H9 (cell line): ENCODE results near the gene FAM217A. TPM values are rescaled to one million over a fixed set of nuclear protein-coding genes. Genes with fewer than 3 reads are reported as not detected.

ENCODE experiments used
- DNase-seq: peaks from one replicate; pipeline ENCODE4 v3.0.0-alpha.2; 2017
- H2AFZ ChIP-seq: one replicate; pipeline ENCODE4 v1.6.1; 2013; ENCODE audit warnings: mild to moderate bottlenecking, low read length, control low read depth, moderate library complexity
- H2AK5ac ChIP-seq: 2 replicates; pipeline ENCODE4 v1.6.1; 2013; ENCODE audit warnings: low read length, control low read depth, mixed read lengths; ENCODE audit not compliant: insufficient read length
- H2BK120ac ChIP-seq: one replicate; pipeline ENCODE4 v1.6.1; 2013; ENCODE audit warnings: low read depth, mild to moderate bottlenecking, low read length, control low read depth, inconsistent platforms; ENCODE audit not compliant: poor library complexity, severe bottlenecking
- H2BK12ac ChIP-seq: 2 replicates; pipeline ENCODE4 v1.6.1; 2013; ENCODE audit warnings: low read length, control low read depth, mixed read lengths, low read depth; ENCODE audit not compliant: insufficient read length
- H2BK15ac ChIP-seq: 2 replicates; pipeline ENCODE4 v1.6.1; 2013; ENCODE audit warnings: low read depth, low read length, control low read depth
- H2BK20ac ChIP-seq: one replicate; pipeline ENCODE4 v1.6.1; 2013; ENCODE audit warnings: low read depth, mild to moderate bottlenecking, low read length, control low read depth, inconsistent platforms; ENCODE audit not compliant: poor library complexity, severe bottlenecking
- H2BK5ac ChIP-seq: 2 replicates; pipeline ENCODE4 v1.6.1; 2013; ENCODE audit warnings: low read length, control low read depth, mixed read lengths; ENCODE audit not compliant: insufficient read length
- H3K14ac ChIP-seq: 2 replicates; pipeline ENCODE4 v1.6.1; 2013; ENCODE audit warnings: low read length, control low read depth; ENCODE audit not compliant: insufficient read depth
- H3K18ac ChIP-seq: 2 replicates; pipeline ENCODE4 v1.6.1; 2013; ENCODE audit warnings: low read depth, mild to moderate bottlenecking, mixed read lengths, low read length, control low read depth; ENCODE audit not compliant: insufficient read length
- H3K23ac ChIP-seq: 2 replicates; pipeline ENCODE4 v1.6.1; 2013; ENCODE audit warnings: low read length, control low read depth, mixed read lengths, low read depth; ENCODE audit not compliant: insufficient read length
- H3K23me2 ChIP-seq: 2 replicates; pipeline ENCODE4 v1.6.1; 2013; ENCODE audit warnings: low read depth, mild to moderate bottlenecking, mixed read lengths, low read length, control low read depth; ENCODE audit not compliant: insufficient read length, poor library complexity, severe bottlenecking
- H3K27ac ChIP-seq: 2 replicates; pipeline ENCODE4 v1.5.1; 2013; ENCODE audit warnings: low read length, control low read depth, mixed read lengths, low read depth; ENCODE audit not compliant: insufficient read length
- H3K27me3 ChIP-seq: 2 replicates; pipeline ENCODE4 v1.6.1; 2013; ENCODE audit warnings: low read length, control low read depth, inconsistent platforms; ENCODE audit not compliant: insufficient read depth
- H3K4ac ChIP-seq: 2 replicates; pipeline ENCODE4 v1.6.1; 2013; ENCODE audit warnings: low read depth, mild to moderate bottlenecking, control low read depth, inconsistent platforms, low read length, moderate library complexity
- H3K4me1 ChIP-seq: 2 replicates; pipeline ENCODE4 v1.6.1; 2013; ENCODE audit warnings: low read length, control low read depth, inconsistent platforms; ENCODE audit not compliant: insufficient read depth
- H3K4me2 ChIP-seq: 2 replicates; pipeline ENCODE4 v1.6.1; 2013; ENCODE audit warnings: low read length, control low read depth, mixed read lengths; ENCODE audit not compliant: insufficient read length, insufficient read depth
- H3K56ac ChIP-seq: 2 replicates; pipeline ENCODE4 v1.6.1; 2013; ENCODE audit warnings: low read depth, mild to moderate bottlenecking, mixed read lengths, low read length, control low read depth; ENCODE audit not compliant: insufficient read length
- H3K79me1 ChIP-seq: 2 replicates; pipeline ENCODE4 v1.6.1; 2013; ENCODE audit warnings: low read depth, mild to moderate bottlenecking, moderate library complexity, low read length, control low read depth, inconsistent platforms; ENCODE audit not compliant: insufficient read depth, poor library complexity, severe bottlenecking
- H3K79me2 ChIP-seq: 2 replicates; pipeline ENCODE4 v1.6.1; 2013; ENCODE audit warnings: low read length, control low read depth, inconsistent platforms; ENCODE audit not compliant: insufficient read depth
- H3K9ac ChIP-seq: 2 replicates; pipeline ENCODE4 v1.6.1; 2013; ENCODE audit warnings: low read length, control low read depth, mixed read lengths; ENCODE audit not compliant: insufficient read length; ENCODE audit errors: extremely low read depth
- H3K9me3 ChIP-seq: one replicate; pipeline ENCODE4 v1.6.1; 2013; ENCODE audit warnings: low read depth, low read length, inconsistent platforms; ENCODE audit not compliant: control insufficient read depth
- H3T11ph ChIP-seq: one replicate; pipeline ENCODE4 v1.6.1; 2013; ENCODE audit warnings: mild to moderate bottlenecking, low read length, control low read depth, inconsistent platforms
- H4K20me1 ChIP-seq: one replicate; pipeline ENCODE4 v1.6.1; 2013; ENCODE audit not compliant: control insufficient read depth, insufficient read length, insufficient read depth
- H4K5ac ChIP-seq: 2 replicates; pipeline ENCODE4 v1.6.1; 2013; ENCODE audit warnings: low read depth, mild to moderate bottlenecking, mixed read lengths, low read length, control low read depth; ENCODE audit not compliant: insufficient read length
- H4K8ac ChIP-seq: replicated peaks from 2 replicates; pipeline ENCODE4 v1.6.1; 2013; ENCODE audit warnings: low read length, control low read depth, mixed read lengths, low read depth; ENCODE audit not compliant: insufficient read length
- H4K91ac ChIP-seq: 2 replicates; pipeline ENCODE4 v1.6.1; 2013; ENCODE audit warnings: low read depth, mild to moderate bottlenecking, moderate library complexity, mixed read lengths, low read length, control low read depth; ENCODE audit not compliant: insufficient read length
- H3K27ac Mint-ChIP-seq, 3 experiments: 2 replicates in 2 of 3; 3 replicates in 1 of 3; pipeline ENCODE4 v1.8.0; 2020 to 2021; ENCODE audit warnings: mixed read lengths in 3 of 3, mild to moderate bottlenecking in 1 of 3, moderate library complexity in 1 of 3
- H3K27me3 Mint-ChIP-seq: 2 replicates; pipeline ENCODE4 v1.8.0; 2021; ENCODE audit warnings: low read depth, mild to moderate bottlenecking, moderate library complexity, mixed read lengths
- H3K36me3 Mint-ChIP-seq, 3 experiments: 2 replicates in 2 of 3; 3 replicates in 1 of 3; pipeline ENCODE4 v1.8.0; 2020 to 2021; ENCODE audit warnings: low read depth in 3 of 3, mixed read lengths in 3 of 3; ENCODE audit not compliant: insufficient read depth in 1 of 3
- H3K4me1 Mint-ChIP-seq, 2 experiments: 2 replicates each; pipeline ENCODE4 v1.8.0; 2020; ENCODE audit warnings: mixed read lengths in 2 of 2
- H3K4me3 Mint-ChIP-seq, 2 experiments: 2 replicates in 1 of 2; 3 replicates in 1 of 2; pipeline ENCODE4 v1.8.0; 2020 to 2021; ENCODE audit warnings: mild to moderate bottlenecking in 2 of 2, mixed read lengths in 2 of 2, moderate library complexity in 1 of 2
- H3K9me3 Mint-ChIP-seq, 2 experiments: 2 replicates in 1 of 2; 3 replicates in 1 of 2; pipeline ENCODE4 v1.8.0; 2020; ENCODE audit warnings: mild to moderate bottlenecking in 2 of 2, mixed read lengths in 2 of 2, moderate library complexity in 1 of 2
- WGBS: extraction: QIAGEN DNeasy Blood & Tissue Kit; methylation state at CpG from one replicate; pipeline ENCODE4 v1.1.7; 2013; ENCODE audit warnings: missing lambda C conversion rate, low lambda C conversion rate, mixed read lengths; ENCODE audit not compliant: insufficient read length; ENCODE audit errors: extremely low coverage; 5-methylcytosine and 5-hydroxymethylcytosine counted together
- total RNA-seq: library from RNA; stranded (reverse); gene quantifications from 2 replicates; pipeline ENCODE4 v1.2.1, GENCODE V29; 2021
- TF ChIP-seq, protein P1 (sequence below): fragments of 200-600 bp; sonication (generic); conservative IDR thresholded peaks from 3 replicates; pipeline ENCODE4 v1.8.0; 2021; ENCODE audit warnings: antibody characterized with exemption, mild to moderate bottlenecking

FAM217A gene
- total RNA-seq, 1 experiment from 2014 or later: not detected

DNA sequence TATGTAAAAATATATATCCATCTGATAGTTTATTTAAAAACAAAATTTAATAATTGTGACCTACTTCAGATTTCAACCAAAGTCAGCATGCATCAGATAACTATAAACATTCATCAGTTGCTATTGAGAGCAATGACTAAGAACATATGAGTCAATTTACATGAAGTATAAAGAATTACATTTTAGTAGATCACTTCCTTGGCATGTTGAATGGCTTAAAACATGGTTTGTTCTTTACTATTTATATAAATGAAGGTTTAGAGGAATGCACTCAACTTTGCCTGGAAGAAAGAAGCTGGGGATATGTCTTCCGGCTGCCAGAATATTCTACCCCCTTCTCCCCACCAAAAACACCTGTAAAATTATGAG, 6.4 kb upstream of the FAM217A start:
- Mint-ChIP-seq H3K4me3 (no peak overlapping the region), H3K4me1 (peaks cover 9 to 10% of the 10 kb centered on the region in 2 experiments), H3K9me3 (no peaks in the 10 kb centered on the region), H3K27me3 (no peaks in the 10 kb centered on the region; the same call in 1 of the 2 replicates), H3K36me3 (no peaks in the 10 kb centered on the region), H3K27ac (no peak overlapping the region)
- Histone ChIP-seq H3K14ac (no peak overlapping the region), H3T11ph (no peak overlapping the region), H3K4me1 (no peaks in the 10 kb centered on the region), H4K20me1 (no peaks in the 10 kb centered on the region), H4K91ac (no peak overlapping the region), H4K5ac (no peak overlapping the region), H3K23ac (no peak overlapping the region), H2BK20ac (no peak overlapping the region), H2BK12ac (no peak overlapping the region), H3K9ac (no peak overlapping the region), H4K8ac (no peak overlapping the region), H3K23me2 (no peaks in the 10 kb centered on the region), H3K18ac (no peak overlapping the region), H3K27ac (no peak overlapping the region), H3K27me3 (no peaks in the 10 kb centered on the region), H3K56ac (no peak overlapping the region), H3K4ac (no peak overlapping the region), H2BK5ac (no peak overlapping the region), H3K9me3 (no peaks in the 10 kb centered on the region), H2BK120ac (no peak overlapping the region), H3K79me2 (no peaks in the 10 kb centered on the region), H3K4me2 (no peak overlapping the region), H2AFZ (no peak overlapping the region), H2BK15ac (no peak overlapping the region), H3K79me1 (no peaks in the 10 kb centered on the region), H2AK5ac (no peak overlapping the region)
- WGBS: no CpG with 5 or more reads among the region's 1 CpG
- no peak for DNase-seq
- TF ChIP-seq, protein P1, sequence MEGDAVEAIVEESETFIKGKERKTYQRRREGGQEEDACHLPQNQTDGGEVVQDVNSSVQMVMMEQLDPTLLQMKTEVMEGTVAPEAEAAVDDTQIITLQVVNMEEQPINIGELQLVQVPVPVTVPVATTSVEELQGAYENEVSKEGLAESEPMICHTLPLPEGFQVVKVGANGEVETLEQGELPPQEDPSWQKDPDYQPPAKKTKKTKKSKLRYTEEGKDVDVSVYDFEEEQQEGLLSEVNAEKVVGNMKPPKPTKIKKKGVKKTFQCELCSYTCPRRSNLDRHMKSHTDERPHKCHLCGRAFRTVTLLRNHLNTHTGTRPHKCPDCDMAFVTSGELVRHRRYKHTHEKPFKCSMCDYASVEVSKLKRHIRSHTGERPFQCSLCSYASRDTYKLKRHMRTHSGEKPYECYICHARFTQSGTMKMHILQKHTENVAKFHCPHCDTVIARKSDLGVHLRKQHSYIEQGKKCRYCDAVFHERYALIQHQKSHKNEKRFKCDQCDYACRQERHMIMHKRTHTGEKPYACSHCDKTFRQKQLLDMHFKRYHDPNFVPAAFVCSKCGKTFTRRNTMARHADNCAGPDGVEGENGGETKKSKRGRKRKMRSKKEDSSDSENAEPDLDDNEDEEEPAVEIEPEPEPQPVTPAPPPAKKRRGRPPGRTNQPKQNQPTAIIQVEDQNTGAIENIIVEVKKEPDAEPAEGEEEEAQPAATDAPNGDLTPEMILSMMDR: no peak
